Activated CD4-positive, alpha-beta T cell treated with anti-CD3 and anti-CD28 coated beads, Interleukin-2, amount 10 ng/mL, durations not matched to agents 7 days and 5 days (primary cell): ENCODE results near the gene PCDH12. TPM values are rescaled to one million over a fixed set of nuclear protein-coding genes. Genes with fewer than 3 reads are reported as not detected.

Experiments
- total RNA-seq, 2 experiments: library from RNA; stranded (reverse); gene quantifications; one replicate each; pipeline ENCODE4 v1.2.3, GENCODE V29; 2021

Gene PCDH12
- total RNA-seq, 2 experiments from 2014 or later, result 0.73 to 0.82 TPM

Other genes starting within 250 kb of the PCDH12 start
- gene PCDH1, start 79.8 kb downstream of the PCDH12 start, total RNA-seq, result not detected
- 10 to 100 TPM; 71.5 to 72.1 TPM for gene DELE1, start 34.3 kb downstream of the PCDH12 start, total RNA-seq
- gene RNF14, start 10.9 kb upstream of the PCDH12 start, total RNA-seq, result 10 to 100 TPM; 28.8 to 33.7 TPM
- 10 to 100 TPM; 34.4 to 36.1 TPM for gene GNPDA1, start 54.8 kb upstream of the PCDH12 start, total RNA-seq
- gene NDFIP1, start 150.6 kb upstream of the PCDH12 start, total RNA-seq, result 10 to 100 TPM; 65.2 to 70.2 TPM